ENCODE results near the gene UTP15. TPM values are rescaled to one million over a fixed set of nuclear protein-coding genes. Genes with fewer than 3 reads are reported as not detected.

UTP15 gene
- total and polyA plus RNA-seq, 2 donors, result 8.6 to 16.4 TPM

GRCh38 chr5:73625944-73626811 lies 60.6 kb downstream of the UTP15 start, which contains the start of gene ARHGEF28:
Gene ARHGEF28 (plus strand): TSS chr5:73626196. CDS start chr5:73684852, 58,656 bp downstream.
- H3K4me3 ChIP-seq (ENCODE audit: low read length in 2 of 2), result peak within 1 kb of the TSS in 1 of 2 donors; percentile 49
- DNase-seq (ENCODE audit: low read depth in 6 of 9, low spot score in 9 of 9), result peak in 1 of 9 donors; percentile 5
- H3K4me1 ChIP-seq (ENCODE audit: control insufficient read depth in 2 of 2, insufficient read depth in 2 of 2, low read length in 2 of 2), result peaks cover 0 to 4% of the 10 kb centered on the region in 2 donors
- H3K27me3 ChIP-seq (ENCODE audit: control insufficient read depth in 2 of 2, insufficient read depth in 1 of 2, low read length in 1 of 2), result peaks cover 31 to 68% of the 10 kb centered on the region in 2 donors
- H3K36me3 ChIP-seq (ENCODE audit: control insufficient read depth in 2 of 2, insufficient read depth in 2 of 2, low read length in 1 of 2), result no peaks in the 10 kb centered on the region
- 3% methylated on average over 92 of the region's 92 CpGs for WGBS
- no peaks in the 10 kb centered on the region for H3K9me3 ChIP-seq (ENCODE audit: control insufficient read depth in 2 of 2, insufficient read depth in 1 of 2, low read length in 1 of 2)
- peak within 1 kb of the TSS in 1 of 2 donors; percentile 18 for H3K27ac ChIP-seq (ENCODE audit: low read depth in 1 of 2, low read length in 1 of 2)

GRCh38 chr5:73626814-73627313 lies 61.3 kb downstream of the UTP15 start:
- H3K27ac ChIP-seq (ENCODE audit: low read depth in 1 of 2, low read length in 1 of 2), result no peak overlapping the region
- no peaks in the 10 kb centered on the region for H3K9me3 ChIP-seq (ENCODE audit: control insufficient read depth in 2 of 2, insufficient read depth in 1 of 2, low read length in 1 of 2)
- H3K4me1 ChIP-seq (ENCODE audit: control insufficient read depth in 2 of 2, insufficient read depth in 2 of 2, low read length in 2 of 2), result peaks cover 0 to 4% of the 10 kb centered on the region in 2 donors
- 86% methylated on average over 14 of the region's 14 CpGs for WGBS
- no peaks in the 10 kb centered on the region for H3K36me3 ChIP-seq (ENCODE audit: control insufficient read depth in 2 of 2, insufficient read depth in 2 of 2, low read length in 1 of 2)
- H3K4me3 ChIP-seq (ENCODE audit: low read length in 2 of 2), result peak overlapping the region in 1 of 2 donors; percentile 49
- no peak for DNase-seq (ENCODE audit: low read depth in 6 of 9, low spot score in 9 of 9)
- peaks cover 31 to 67% of the 10 kb centered on the region in 2 donors for H3K27me3 ChIP-seq (ENCODE audit: control insufficient read depth in 2 of 2, insufficient read depth in 1 of 2, low read length in 1 of 2)

- Histone ChIP-seq H3K36me3 (ENCODE audit: control insufficient read depth in 2 of 2, insufficient read depth in 2 of 2, low read length in 1 of 2) (no peaks in the 10 kb centered on the region), H3K9me3 (ENCODE audit: control insufficient read depth in 2 of 2, insufficient read depth in 1 of 2, low read length in 1 of 2) (no peaks in the 10 kb centered on the region), H3K4me1 (ENCODE audit: control insufficient read depth in 2 of 2, insufficient read depth in 2 of 2, low read length in 2 of 2) (peaks cover 0 to 4% of the 10 kb centered on the region in 2 donors), H3K27ac (ENCODE audit: low read depth in 1 of 2, low read length in 1 of 2) (no peak overlapping the region), H3K4me3 (ENCODE audit: low read length in 2 of 2) (no peak overlapping the region), H3K27me3 (ENCODE audit: control insufficient read depth in 2 of 2, insufficient read depth in 1 of 2, low read length in 1 of 2) (peaks cover 31 to 55% of the 10 kb centered on the region in 2 donors)
- DNase-seq (ENCODE audit: low read depth in 6 of 9, low spot score in 9 of 9), result no peak
Measured at GRCh38 chr5:73629456-73629855, 63.9 kb downstream of the UTP15 start.

GRCh38 chr5:73630765-73631164 lies 65.2 kb downstream of the UTP15 start:
- DNase-seq (ENCODE audit: low read depth in 6 of 9, low spot score in 9 of 9), result no peak
- H3K36me3 ChIP-seq (ENCODE audit: control insufficient read depth in 2 of 2, insufficient read depth in 2 of 2, low read length in 1 of 2), result no peaks in the 10 kb centered on the region
- no peak overlapping the region for H3K27ac ChIP-seq (ENCODE audit: low read depth in 1 of 2, low read length in 1 of 2)
- H3K27me3 ChIP-seq (ENCODE audit: control insufficient read depth in 2 of 2, insufficient read depth in 1 of 2, low read length in 1 of 2), result peaks cover 22 to 42% of the 10 kb centered on the region in 2 donors
- no peaks in the 10 kb centered on the region for H3K9me3 ChIP-seq (ENCODE audit: control insufficient read depth in 2 of 2, insufficient read depth in 1 of 2, low read length in 1 of 2)
- H3K4me1 ChIP-seq (ENCODE audit: control insufficient read depth in 2 of 2, insufficient read depth in 2 of 2, low read length in 2 of 2), result peaks cover 0 to 4% of the 10 kb centered on the region in 2 donors
- H3K4me3 ChIP-seq (ENCODE audit: low read length in 2 of 2), result no peak overlapping the region

GRCh38 chr5:73631500-73631899 lies 66.0 kb downstream of the UTP15 start:
- no peak for DNase-seq (ENCODE audit: low read depth in 6 of 9, low spot score in 9 of 9)

More at GRCh38 chr5:73631500-73631899, 66.0 kb downstream of the UTP15 start:
- H3K27ac ChIP-seq (ENCODE audit: low read depth in 1 of 2, low read length in 1 of 2), result no peak overlapping the region
- H3K9me3 ChIP-seq (ENCODE audit: control insufficient read depth in 2 of 2, insufficient read depth in 1 of 2, low read length in 1 of 2), result no peaks in the 10 kb centered on the region
- H3K27me3 ChIP-seq (ENCODE audit: control insufficient read depth in 2 of 2, insufficient read depth in 1 of 2, low read length in 1 of 2), result peaks cover 15 to 36% of the 10 kb centered on the region in 2 donors
- no peak overlapping the region for H3K4me3 ChIP-seq (ENCODE audit: low read length in 2 of 2)
- H3K36me3 ChIP-seq (ENCODE audit: control insufficient read depth in 2 of 2, insufficient read depth in 2 of 2, low read length in 1 of 2), result no peaks in the 10 kb centered on the region
- no peaks in the 10 kb centered on the region for H3K4me1 ChIP-seq (ENCODE audit: control insufficient read depth in 2 of 2, insufficient read depth in 2 of 2, low read length in 2 of 2)

Other genes starting within 250 kb of the UTP15 start
- gene FOXD1, start 117.0 kb upstream of the UTP15 start, total RNA-seq, result 0.05 TPM
- gene FOXD1, start 117.0 kb upstream of the UTP15 start, polyA plus RNA-seq, result 0.23 TPM
- gene BTF3, start 67.3 kb upstream of the UTP15 start, total RNA-seq, result 448 TPM
- 1,030 TPM for gene BTF3, start 67.3 kb upstream of the UTP15 start, polyA plus RNA-seq
- gene ANKRA2, start 104 bp upstream of the UTP15 start, total RNA-seq, result 25.5 TPM
- 59.2 TPM for gene ANKRA2, start 104 bp upstream of the UTP15 start, polyA plus RNA-seq
- 7.3 TPM for gene ARHGEF28, start 60.5 kb downstream of the UTP15 start, total RNA-seq
- gene ARHGEF28, start 60.5 kb downstream of the UTP15 start, polyA plus RNA-seq, result 7.4 TPM